Activated T-helper 9 cell treated with anti-CD3 and anti-CD28 coated beads, Interleukin-2, amount 50 U/mL, for 16 hours (primary cell): ENCODE results near the gene LGI4.
"Not testable (repeated sequence)": the region's sequence is repeated elsewhere in the genome, so short reads cannot be mapped to it uniquely, and the experiment has no call there.

ENCODE experiments used
- DNase-seq: peaks from one replicate; pipeline ENCODE4 v3.0.0-alpha.2; 2020; ENCODE audit warnings: low read depth

Gene LGI4

GRCh38 chr19:35141837-35142605 lies 7.2 kb upstream of the LGI4 start:
- DNase-seq, result no peak

GRCh38 chr19:35140962-35141836 lies 6.3 kb upstream of the LGI4 start:
- peak; percentile 95 for DNase-seq

DNA sequence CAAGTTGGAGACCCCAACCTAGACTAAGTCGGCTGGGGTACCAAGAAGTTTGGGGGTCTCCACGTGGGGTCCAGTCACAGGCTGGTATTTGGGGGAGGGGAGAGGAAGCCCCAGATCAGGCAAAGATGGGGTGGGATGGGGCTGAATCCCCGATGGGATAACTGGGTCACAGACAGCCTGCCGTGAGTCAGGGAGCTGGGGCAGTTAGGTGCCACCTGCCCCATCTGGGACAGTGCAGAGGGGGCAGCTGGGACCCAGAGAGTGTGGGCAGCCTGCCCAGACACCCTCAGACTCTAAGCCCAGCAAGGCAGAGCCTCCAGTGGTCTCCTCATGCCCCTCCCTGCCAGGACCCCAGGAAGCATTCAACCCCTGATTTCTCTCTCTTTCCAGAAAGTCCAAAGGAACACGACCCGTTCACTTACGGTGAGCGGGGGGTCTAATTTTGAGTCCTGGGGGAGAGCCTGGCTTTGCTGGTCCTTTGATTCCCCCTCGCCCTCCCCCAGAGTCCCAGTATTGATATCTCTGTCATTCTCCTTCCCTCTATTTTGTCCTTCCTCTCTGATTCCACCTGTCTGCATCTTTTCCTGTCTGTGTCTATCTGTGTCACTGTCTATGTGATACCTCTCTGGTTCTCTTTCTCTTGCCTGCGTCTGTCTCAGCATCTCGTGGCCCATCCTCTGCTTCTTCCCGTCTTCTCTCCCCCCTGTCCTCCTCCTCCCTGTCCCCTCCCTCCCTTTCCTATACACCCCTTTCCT lies 5.5 kb upstream of the LGI4 start:
- DNase-seq, result no peak

GRCh38 chr19:35138305-35138892 lies 3.5 kb upstream of the LGI4 start, which contains the start of gene FXYD1:
FXYD1 (plus strand) TSS chr19:35138824; CDS start chr19:35140080, 1,256 bp downstream.
- no peak for DNase-seq

GRCh38 chr19:35136977-35137702 lies 2.3 kb upstream of the LGI4 start:
- no peak for DNase-seq

- no peak for DNase-seq
Observed at GRCh38 chr19:35136231-35136630, 1.4 kb upstream of the LGI4 start.

DNA sequence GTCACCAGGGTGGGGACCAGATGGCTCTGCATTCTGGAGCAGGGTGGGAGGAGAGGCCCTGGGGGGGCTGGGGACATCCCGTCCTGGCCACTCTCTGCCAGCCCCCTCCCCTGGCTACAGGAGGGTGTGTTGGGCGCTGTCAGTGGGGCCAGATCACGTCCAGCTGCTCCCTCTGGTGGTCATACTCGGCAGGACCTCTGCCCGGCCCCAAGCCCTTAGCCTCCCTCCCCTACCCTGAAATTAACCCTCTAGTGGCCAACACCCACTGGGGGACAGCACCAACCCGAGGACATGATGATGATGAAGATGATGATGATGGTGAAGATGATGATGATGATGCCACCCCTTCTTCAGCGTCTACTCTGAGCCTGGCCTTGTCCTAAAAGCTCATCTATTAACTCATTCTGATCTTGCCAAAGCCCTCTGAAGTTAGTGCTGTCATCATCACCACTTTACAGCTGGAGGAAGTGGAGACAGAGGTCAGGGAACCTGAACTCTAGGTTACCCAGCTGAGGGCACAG lies 590 bp upstream of the LGI4 start:
- DNase-seq, result peak; percentile 46

- DNase-seq, result no peak
Observed at GRCh38 chr19:35133826-35134225, 1.0 kb downstream of the LGI4 start.

- no peak for DNase-seq
Observed at GRCh38 chr19:35132254-35132653, 2.6 kb downstream of the LGI4 start.

- no peak for DNase-seq
Observed at GRCh38 chr19:35130761-35131720, 3.8 kb downstream of the LGI4 start.

GRCh38 chr19:35129724-35130274 lies 5.1 kb downstream of the LGI4 start:
- not testable (repeated sequence) for DNase-seq

DNA sequence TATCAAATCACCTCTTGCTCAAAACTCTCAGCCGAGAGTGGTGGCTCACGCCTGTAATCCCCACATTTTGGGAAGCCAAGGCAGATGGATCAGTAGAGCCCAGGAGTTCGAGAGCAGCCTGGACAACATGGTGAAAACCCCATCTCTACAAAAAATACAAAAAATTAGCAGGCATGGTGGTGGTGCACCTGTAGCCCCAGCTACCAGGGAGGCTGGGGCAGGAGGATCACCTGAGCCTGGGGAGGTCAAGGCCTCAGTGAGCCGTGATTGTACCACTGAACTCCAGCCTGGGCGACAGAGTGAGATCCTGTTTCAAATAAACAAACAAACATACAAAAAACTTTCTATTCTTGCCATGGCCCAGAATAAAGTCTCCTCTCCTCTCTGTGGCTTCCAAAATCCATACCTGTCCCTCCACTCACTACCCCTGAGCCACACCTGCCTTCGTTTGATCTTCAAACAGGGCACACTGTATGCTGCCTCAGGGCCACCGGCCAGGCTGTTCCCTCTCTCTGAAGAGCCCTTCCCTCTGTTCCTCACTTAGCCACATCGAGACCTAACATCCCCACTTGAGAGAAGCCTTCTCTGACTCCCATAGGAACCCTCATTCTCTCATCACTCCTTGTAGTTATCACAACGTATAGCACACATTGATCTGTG lies 6.3 kb downstream of the LGI4 start:
- no peak for DNase-seq

- no peak for DNase-seq
Observed at GRCh38 chr19:35127871-35128270, 7.0 kb downstream of the LGI4 start.

- no peak for DNase-seq
Observed at GRCh38 chr19:35126624-35126959, 8.3 kb downstream of the LGI4 start.

DNA sequence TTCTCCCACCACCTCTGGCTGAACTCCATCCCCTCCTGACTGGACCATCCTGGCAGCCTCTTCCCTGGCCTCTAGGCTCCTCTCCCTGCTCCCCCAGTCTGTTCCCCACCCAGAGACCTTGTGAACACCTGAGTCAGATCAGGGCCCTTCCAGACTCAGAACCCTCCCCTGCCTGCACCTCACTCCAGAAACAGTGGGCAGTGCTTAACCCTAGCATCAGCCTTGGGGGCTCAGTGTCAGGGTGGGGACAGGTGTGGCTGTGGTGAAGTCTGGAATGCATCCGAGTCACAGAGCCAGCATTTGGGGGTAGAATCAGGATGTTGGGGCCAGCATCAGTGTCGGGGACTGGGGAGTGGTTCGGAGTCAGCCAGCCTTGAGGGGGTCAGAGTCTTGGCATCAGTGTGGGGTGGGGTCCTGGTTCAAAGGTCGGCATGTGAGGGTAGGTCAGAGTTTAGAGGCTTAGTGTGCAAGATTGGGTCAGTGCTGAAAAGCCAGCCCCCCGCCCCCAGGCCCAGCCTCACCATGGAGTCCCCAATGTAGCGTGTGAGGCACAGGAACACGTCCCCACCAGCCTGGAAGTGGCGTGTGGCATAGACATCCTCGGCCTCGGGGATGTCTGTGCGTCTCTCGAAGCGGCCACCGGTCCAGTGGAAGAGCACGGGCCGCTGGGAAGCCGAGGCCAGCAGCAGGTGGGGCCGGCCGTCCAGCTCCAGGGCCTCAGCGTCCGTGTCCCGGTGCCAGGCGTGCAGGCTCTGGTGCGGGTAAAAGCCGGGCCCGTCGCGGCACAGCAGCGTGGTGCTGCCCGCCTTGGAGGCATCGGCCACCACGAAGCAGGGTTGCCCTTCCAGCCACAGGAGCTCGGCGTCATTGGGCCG lies 8.9 kb downstream of the LGI4 start:
- DNase-seq, result no peak

DNA sequence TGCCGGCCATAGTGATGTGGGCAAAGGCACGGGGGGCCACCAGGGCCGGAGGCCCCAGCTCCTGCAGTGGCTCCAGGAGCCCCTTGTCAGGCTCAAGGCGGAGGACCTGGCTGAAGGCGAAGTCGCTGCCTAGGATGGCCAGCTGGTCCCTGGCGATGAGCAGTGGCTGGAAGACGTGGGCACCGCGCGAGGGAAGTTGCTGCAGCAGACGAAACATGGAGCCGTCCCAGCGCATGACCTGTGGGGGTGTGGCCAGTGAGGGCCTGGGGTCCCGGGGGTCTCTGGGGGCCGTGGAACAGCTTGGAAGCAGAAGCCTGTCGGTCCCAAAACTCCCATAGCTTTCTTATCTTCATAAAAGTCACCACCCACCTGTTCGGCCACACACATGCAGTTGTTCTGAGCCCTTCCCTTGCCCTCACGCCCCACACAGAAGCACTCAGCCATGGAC lies 9.6 kb downstream of the LGI4 start:
- DNase-seq, result no peak

DNA sequence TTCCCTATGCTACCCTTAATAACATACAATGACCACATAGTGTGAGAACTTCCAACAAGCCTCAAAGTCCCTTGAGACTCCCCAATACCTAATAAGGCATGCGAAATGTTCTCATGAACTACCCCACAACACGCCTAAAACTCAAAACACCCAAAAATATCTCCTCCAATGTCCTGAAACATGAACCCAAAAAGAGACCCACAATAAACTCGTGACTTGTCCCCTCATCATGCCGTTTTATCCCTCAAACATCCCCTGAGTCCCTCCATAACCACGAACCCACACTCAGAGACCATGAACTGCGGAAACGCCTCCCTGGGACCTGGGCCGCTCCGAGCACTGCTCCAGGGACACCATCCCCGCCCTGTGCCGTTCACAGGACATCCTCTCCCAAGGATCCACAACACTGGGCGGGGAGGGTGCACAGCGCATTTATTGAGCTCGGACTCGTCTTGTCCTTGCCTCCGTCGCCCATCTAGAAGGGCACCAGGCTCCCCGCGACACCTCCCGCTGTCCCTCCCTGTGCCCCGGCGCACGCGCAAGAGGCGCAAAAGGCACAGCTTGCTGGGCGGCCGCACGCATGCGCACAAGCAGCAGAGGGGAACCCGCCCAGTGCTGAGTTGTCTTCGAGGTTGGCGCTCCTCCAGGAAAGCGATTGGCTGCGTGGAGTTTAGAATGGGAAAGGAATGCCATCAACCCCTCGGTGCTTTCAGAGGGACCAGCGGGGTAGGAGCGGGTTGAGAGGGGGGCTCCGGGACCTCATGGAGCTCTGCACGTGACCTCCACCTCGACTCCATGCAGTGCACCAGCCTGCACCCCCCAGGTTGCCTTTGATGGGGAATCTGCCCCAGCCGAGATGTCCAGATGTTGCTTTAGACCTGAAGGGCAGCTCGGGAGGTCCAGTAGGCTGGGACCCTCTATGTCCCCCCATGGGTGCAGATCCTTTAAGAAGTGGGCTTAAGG lies 10.5 kb downstream of the LGI4 start:
- DNase-seq, result peak; percentile 81
